K562 (cell line): ENCODE data around the gene TDRD3. TPM values are rescaled to one million over a fixed set of nuclear protein-coding genes. Genes with fewer than 3 reads are reported as not detected.

ENCODE experiments used
- RBFOX2 ChIP-seq: fragments of 200-400 bp; formaldehyde crosslinking; IDR thresholded peaks from 2 replicates; pipeline ENCODE4 v1.6.1; 2017; ENCODE audit warnings: low read depth, mild to moderate bottlenecking, low read length, moderate library complexity
- polyA plus RNA-seq, 8 experiments: library from polyadenylated mRNA; depleted of rRNA in 4 of 8; stranded (reverse) in 5 of 8; unstranded in 3 of 8; fragments of >200 nt; fragmentation: Nextera tagmentation in 2 of 8; fragmentation: Illumina TruSeq in 1 of 8; extraction: Ambion mirVana in 2 of 8; extraction: Trizol in 1 of 8; gene quantifications; 2 replicates each; pipeline versions ENCODE4 v1.2.1 to v1.2.3, GENCODE V29; 2011 to 2014; ENCODE audit warnings: inconsistent platforms in 1 of 8, missing spikeins in 1 of 8
- total RNA-seq, 7 experiments: library from RNA; depleted of rRNA in 6 of 7; stranded (reverse); fragments of >200 nt in 6 of 7; fragmentation: Illumina TruSeq in 2 of 7; extraction: Trizol in 2 of 7; gene quantifications; 2 replicates each; pipeline versions ENCODE4 v1.2.1 to v1.2.3, GENCODE V29; 2011 to 2021; ENCODE audit warnings: low replicate concordance in 1 of 7
- TF ChIP-seq, protein P1 (sequence below): fragments of 200-800 bp; sonication (Bioruptor generic); IDR thresholded peaks from 2 replicates; pipeline ENCODE4 v1.6.1; 2017; ENCODE audit warnings: missing genetic modification characterization, missing compliant biosample characterization
- TF ChIP-seq, protein P2 (sequence below): fragments of 450-650 bp; IDR thresholded peaks from 2 replicates; pipeline ENCODE4 v1.6.1; 2016; ENCODE audit warnings: mild to moderate bottlenecking, moderate library complexity
- TF ChIP-seq, protein P3 (sequence below): sonication (generic); formaldehyde crosslinking; IDR thresholded peaks from 2 replicates; pipeline ENCODE4 v1.8.0; 2022; ENCODE audit warnings: mild to moderate bottlenecking, missing genetic modification reagents
- TF ChIP-seq, protein P4 (sequence below), 2 experiments: fragments of 200-800 bp in 1 of 2; sonication (Bioruptor generic) in 1 of 2; sonication (generic) in 1 of 2; formaldehyde crosslinking in 1 of 2; IDR thresholded peaks in 1 of 2; conservative IDR thresholded peaks in 1 of 2; 2 replicates each; pipeline versions ENCODE4 v1.5.0 to v1.6.1; 2016 to 2020; ENCODE audit warnings: missing compliant biosample characterization in 1 of 2, missing genetic modification characterization in 1 of 2, missing genetic modification reagents in 1 of 2
- TF ChIP-seq, protein P5 (sequence below), 2 experiments: IDR thresholded peaks; 2 replicates each; pipeline ENCODE4 v1.6.1; 2012; ENCODE audit warnings: improper control_type of control experiment in 2 of 2, low read depth in 2 of 2, low read length in 2 of 2, borderline replicate concordance in 1 of 2

TDRD3 gene
- total and polyA plus RNA-seq, 9 of the 15 experiments (the other 6 are each of a cell fraction or from before 2014, with no cell fraction given), result 3.6 to 16.4 (median 9.5) TPM

DNA sequence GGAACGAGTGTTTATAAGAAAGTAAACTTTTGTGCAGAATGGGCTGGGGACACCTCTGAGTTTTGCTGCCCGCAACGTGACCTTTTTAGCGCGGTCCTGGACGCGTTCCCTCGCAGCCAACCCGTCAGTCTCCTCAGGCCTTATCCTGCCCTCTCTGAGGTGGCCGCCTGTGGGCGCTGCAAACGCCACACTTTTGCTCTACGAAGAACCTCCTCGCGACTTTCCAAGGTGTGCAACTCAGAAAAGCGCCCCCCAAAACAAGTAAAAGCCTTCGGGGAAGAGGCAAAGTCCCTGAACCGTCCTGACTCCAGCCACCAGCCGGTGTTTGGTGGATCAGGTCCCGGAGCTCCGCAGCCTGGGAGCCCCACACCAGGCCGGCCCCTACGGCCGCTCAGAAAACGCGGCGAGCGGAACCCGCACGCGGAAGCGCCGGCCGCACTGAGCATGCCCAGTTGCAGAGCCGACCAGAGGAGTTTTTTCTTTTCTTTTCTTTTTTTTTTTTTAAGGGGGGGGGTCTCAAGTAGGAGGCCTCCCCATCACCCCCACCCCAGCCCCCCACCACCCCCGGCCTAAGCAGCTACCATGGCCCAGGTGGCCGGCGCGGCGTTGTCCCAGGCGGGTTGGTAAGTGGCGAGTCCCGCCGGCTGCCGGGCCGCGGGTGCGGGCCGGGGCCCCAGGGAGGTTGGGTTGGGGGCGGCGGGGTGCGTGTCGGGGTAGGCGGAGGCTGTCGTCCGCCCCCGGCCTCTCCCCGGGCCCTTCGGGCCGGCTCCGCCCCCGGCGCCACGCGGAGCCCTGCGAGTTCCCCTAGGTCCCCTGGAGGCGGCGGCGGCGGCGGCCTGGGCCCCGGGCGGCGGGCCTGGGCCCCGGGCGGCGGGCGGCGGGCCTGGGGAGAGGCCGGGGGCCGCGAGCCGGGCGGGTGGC, at the start of gene TDRD3 (continued):
- TF ChIP-seq, protein P1, sequence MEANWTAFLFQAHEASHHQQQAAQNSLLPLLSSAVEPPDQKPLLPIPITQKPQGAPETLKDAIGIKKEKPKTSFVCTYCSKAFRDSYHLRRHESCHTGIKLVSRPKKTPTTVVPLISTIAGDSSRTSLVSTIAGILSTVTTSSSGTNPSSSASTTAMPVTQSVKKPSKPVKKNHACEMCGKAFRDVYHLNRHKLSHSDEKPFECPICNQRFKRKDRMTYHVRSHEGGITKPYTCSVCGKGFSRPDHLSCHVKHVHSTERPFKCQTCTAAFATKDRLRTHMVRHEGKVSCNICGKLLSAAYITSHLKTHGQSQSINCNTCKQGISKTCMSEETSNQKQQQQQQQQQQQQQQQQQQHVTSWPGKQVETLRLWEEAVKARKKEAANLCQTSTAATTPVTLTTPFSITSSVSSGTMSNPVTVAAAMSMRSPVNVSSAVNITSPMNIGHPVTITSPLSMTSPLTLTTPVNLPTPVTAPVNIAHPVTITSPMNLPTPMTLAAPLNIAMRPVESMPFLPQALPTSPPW (CRISPR knock-in tag), result peak; percentile 63
- TF ChIP-seq, protein P2, sequence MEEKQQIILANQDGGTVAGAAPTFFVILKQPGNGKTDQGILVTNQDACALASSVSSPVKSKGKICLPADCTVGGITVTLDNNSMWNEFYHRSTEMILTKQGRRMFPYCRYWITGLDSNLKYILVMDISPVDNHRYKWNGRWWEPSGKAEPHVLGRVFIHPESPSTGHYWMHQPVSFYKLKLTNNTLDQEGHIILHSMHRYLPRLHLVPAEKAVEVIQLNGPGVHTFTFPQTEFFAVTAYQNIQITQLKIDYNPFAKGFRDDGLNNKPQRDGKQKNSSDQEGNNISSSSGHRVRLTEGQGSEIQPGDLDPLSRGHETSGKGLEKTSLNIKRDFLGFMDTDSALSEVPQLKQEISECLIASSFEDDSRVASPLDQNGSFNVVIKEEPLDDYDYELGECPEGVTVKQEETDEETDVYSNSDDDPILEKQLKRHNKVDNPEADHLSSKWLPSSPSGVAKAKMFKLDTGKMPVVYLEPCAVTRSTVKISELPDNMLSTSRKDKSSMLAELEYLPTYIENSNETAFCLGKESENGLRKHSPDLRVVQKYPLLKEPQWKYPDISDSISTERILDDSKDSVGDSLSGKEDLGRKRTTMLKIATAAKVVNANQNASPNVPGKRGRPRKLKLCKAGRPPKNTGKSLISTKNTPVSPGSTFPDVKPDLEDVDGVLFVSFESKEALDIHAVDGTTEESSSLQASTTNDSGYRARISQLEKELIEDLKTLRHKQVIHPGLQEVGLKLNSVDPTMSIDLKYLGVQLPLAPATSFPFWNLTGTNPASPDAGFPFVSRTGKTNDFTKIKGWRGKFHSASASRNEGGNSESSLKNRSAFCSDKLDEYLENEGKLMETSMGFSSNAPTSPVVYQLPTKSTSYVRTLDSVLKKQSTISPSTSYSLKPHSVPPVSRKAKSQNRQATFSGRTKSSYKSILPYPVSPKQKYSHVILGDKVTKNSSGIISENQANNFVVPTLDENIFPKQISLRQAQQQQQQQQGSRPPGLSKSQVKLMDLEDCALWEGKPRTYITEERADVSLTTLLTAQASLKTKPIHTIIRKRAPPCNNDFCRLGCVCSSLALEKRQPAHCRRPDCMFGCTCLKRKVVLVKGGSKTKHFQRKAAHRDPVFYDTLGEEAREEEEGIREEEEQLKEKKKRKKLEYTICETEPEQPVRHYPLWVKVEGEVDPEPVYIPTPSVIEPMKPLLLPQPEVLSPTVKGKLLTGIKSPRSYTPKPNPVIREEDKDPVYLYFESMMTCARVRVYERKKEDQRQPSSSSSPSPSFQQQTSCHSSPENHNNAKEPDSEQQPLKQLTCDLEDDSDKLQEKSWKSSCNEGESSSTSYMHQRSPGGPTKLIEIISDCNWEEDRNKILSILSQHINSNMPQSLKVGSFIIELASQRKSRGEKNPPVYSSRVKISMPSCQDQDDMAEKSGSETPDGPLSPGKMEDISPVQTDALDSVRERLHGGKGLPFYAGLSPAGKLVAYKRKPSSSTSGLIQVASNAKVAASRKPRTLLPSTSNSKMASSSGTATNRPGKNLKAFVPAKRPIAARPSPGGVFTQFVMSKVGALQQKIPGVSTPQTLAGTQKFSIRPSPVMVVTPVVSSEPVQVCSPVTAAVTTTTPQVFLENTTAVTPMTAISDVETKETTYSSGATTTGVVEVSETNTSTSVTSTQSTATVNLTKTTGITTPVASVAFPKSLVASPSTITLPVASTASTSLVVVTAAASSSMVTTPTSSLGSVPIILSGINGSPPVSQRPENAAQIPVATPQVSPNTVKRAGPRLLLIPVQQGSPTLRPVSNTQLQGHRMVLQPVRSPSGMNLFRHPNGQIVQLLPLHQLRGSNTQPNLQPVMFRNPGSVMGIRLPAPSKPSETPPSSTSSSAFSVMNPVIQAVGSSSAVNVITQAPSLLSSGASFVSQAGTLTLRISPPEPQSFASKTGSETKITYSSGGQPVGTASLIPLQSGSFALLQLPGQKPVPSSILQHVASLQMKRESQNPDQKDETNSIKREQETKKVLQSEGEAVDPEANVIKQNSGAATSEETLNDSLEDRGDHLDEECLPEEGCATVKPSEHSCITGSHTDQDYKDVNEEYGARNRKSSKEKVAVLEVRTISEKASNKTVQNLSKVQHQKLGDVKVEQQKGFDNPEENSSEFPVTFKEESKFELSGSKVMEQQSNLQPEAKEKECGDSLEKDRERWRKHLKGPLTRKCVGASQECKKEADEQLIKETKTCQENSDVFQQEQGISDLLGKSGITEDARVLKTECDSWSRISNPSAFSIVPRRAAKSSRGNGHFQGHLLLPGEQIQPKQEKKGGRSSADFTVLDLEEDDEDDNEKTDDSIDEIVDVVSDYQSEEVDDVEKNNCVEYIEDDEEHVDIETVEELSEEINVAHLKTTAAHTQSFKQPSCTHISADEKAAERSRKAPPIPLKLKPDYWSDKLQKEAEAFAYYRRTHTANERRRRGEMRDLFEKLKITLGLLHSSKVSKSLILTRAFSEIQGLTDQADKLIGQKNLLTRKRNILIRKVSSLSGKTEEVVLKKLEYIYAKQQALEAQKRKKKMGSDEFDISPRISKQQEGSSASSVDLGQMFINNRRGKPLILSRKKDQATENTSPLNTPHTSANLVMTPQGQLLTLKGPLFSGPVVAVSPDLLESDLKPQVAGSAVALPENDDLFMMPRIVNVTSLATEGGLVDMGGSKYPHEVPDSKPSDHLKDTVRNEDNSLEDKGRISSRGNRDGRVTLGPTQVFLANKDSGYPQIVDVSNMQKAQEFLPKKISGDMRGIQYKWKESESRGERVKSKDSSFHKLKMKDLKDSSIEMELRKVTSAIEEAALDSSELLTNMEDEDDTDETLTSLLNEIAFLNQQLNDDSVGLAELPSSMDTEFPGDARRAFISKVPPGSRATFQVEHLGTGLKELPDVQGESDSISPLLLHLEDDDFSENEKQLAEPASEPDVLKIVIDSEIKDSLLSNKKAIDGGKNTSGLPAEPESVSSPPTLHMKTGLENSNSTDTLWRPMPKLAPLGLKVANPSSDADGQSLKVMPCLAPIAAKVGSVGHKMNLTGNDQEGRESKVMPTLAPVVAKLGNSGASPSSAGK, result peak; percentile 70
- TF ChIP-seq RBFOX2, result peak; percentile 73
- TF ChIP-seq, protein P3, sequence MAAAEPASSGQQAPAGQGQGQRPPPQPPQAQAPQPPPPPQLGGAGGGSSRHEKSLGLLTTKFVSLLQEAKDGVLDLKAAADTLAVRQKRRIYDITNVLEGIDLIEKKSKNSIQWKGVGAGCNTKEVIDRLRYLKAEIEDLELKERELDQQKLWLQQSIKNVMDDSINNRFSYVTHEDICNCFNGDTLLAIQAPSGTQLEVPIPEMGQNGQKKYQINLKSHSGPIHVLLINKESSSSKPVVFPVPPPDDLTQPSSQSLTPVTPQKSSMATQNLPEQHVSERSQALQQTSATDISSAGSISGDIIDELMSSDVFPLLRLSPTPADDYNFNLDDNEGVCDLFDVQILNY (CRISPR knock-in tag), result no peak
- TF ChIP-seq, protein P4, sequence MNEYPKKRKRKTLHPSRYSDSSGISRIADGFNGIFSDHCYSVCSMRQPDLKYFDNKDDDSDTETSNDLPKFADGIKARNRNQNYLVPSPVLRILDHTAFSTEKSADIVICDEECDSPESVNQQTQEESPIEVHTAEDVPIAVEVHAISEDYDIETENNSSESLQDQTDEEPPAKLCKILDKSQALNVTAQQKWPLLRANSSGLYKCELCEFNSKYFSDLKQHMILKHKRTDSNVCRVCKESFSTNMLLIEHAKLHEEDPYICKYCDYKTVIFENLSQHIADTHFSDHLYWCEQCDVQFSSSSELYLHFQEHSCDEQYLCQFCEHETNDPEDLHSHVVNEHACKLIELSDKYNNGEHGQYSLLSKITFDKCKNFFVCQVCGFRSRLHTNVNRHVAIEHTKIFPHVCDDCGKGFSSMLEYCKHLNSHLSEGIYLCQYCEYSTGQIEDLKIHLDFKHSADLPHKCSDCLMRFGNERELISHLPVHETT (CRISPR knock-in tag; conservative IDR thresholded peaks at IDR 0.05 in 1 of 2, IDR thresholded peaks at IDR 0.05 in 1 of 2), result no peak
- TF ChIP-seq, protein P5, sequence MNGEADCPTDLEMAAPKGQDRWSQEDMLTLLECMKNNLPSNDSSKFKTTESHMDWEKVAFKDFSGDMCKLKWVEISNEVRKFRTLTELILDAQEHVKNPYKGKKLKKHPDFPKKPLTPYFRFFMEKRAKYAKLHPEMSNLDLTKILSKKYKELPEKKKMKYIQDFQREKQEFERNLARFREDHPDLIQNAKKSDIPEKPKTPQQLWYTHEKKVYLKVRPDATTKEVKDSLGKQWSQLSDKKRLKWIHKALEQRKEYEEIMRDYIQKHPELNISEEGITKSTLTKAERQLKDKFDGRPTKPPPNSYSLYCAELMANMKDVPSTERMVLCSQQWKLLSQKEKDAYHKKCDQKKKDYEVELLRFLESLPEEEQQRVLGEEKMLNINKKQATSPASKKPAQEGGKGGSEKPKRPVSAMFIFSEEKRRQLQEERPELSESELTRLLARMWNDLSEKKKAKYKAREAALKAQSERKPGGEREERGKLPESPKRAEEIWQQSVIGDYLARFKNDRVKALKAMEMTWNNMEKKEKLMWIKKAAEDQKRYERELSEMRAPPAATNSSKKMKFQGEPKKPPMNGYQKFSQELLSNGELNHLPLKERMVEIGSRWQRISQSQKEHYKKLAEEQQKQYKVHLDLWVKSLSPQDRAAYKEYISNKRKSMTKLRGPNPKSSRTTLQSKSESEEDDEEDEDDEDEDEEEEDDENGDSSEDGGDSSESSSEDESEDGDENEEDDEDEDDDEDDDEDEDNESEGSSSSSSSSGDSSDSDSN (IDR thresholded peaks at IDR 0.05; ENCODE audit: borderline replicate concordance in 1 of 2, low read depth in 2 of 2, low read length in 2 of 2), result peak; percentile 49 to 80; a peak in 2 of 4 replicates
